Measurements from ENCODE around the gene ETFDH. TPM values are rescaled to one million over a fixed set of nuclear protein-coding genes. Genes with fewer than 3 reads are reported as not detected.

ETFDH gene
- total RNA-seq: 10 to 100 TPM; 26.4 to 68.9 (median 48.7) TPM

DNA sequence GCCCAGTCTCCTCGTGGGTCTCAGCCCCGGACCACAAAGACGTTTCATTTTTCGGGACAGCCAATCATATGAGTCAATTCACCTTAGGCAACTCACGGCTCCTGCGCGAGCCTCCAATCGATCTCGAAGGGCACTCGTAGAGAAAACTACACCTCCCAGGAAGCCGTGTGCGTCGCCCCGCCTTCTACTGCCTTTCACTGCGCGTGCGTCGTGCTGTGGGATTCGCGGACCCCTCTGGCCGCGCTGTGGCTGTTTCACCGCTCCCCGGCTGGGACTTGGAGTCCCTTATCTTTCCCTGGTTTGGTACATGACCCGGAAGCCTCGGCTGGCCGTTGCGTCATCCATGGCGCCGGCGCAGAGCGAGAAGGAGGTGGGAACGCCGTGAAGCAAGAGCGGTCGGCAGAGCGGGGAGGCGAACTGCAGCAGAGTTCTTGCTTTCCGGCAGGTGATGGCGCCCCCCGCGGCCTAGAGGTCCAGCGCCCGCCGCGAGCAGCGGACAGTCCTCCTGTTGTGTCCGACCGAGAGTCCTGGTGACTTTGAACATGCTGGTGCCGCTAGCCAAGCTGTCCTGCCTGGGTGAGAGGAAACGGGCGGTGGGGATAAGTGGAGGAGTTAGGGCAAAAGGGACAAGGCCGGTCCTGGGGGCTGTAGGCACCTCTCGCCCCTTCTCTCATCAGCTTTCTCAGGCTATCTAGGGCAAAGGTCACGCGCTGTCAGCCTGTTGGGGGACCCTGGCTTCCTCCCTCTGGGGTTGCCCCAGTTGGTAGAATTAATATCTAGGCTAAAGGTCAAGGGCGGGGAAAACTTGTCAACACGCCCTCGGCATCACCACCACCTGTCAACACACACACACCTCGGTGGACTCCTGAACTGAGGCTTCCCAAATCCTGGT is at the start of gene ETFDH:
TSS of gene ETFDH (plus strand) at position 382 of the 892 bp plus-strand sequence. CDS start at position 543, 161 bp downstream.
- TF ChIP-seq, protein P1, sequence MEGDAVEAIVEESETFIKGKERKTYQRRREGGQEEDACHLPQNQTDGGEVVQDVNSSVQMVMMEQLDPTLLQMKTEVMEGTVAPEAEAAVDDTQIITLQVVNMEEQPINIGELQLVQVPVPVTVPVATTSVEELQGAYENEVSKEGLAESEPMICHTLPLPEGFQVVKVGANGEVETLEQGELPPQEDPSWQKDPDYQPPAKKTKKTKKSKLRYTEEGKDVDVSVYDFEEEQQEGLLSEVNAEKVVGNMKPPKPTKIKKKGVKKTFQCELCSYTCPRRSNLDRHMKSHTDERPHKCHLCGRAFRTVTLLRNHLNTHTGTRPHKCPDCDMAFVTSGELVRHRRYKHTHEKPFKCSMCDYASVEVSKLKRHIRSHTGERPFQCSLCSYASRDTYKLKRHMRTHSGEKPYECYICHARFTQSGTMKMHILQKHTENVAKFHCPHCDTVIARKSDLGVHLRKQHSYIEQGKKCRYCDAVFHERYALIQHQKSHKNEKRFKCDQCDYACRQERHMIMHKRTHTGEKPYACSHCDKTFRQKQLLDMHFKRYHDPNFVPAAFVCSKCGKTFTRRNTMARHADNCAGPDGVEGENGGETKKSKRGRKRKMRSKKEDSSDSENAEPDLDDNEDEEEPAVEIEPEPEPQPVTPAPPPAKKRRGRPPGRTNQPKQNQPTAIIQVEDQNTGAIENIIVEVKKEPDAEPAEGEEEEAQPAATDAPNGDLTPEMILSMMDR (IDR thresholded peaks at IDR 0.05): peak in 2 of 3 donors; percentile 74 to 80
- peak; percentile 98 for ATAC-seq (ENCODE audit: low FRiP score)
- DNase-seq (ENCODE audit: low spot score): peak; percentile 90

DNA sequence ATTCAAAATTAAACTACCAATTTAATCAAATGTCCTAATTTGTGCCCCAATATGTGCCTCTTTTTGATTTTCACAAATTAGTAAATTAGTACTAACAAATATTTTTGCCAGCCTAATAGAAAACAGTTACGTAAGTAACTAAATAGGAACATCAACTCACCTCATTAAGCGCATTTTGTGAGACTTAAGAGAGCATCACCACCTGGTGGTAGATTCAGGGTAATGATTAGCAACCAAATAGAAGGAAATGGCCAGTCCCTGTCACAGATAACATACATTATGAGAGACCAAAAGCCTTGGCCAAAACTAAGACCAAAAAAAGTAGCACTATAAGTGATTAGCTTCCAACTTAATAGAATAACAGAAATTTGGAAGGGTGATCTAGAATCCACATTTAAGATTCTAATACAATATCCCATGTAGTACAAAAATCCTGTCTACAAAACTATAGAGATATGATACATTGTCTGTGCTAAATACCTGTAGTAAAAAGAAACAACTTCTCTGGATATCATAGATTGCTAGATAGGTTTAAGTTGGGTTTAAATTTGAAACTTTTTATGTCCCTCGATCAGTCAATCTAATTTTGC is 47.1 kb upstream of the ETFDH start:
- TF ChIP-seq, protein P1 (IDR thresholded peaks at IDR 0.05): peak in 1 of 3 donors; percentile 21
- DNase-seq (ENCODE audit: low spot score) (no peak), ATAC-seq (ENCODE audit: low FRiP score) (no peak)

DNA sequence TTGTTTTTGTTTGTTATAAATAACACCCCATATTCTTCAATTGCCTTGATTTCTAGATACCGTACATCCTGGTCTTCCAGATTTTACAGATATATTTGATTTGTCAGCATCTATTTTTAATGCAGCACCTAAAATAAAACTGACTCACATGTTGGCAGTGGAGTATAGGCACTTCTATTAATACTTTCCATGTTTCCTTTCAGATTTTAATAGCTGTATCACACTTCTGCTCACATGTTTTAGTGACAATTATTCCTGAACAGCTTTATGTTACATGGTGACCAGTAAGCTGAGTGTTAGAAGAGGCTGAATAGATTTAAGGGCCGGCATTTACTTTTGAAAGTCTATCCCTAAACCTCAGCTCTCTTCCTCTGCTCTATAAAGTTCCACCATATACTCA is 46.6 kb upstream of the ETFDH start:
- DNase-seq (ENCODE audit: low spot score) (no peak), ATAC-seq (ENCODE audit: low FRiP score) (no peak)
- TF ChIP-seq, protein P1 (IDR thresholded peaks at IDR 0.05): no peak

DNA sequence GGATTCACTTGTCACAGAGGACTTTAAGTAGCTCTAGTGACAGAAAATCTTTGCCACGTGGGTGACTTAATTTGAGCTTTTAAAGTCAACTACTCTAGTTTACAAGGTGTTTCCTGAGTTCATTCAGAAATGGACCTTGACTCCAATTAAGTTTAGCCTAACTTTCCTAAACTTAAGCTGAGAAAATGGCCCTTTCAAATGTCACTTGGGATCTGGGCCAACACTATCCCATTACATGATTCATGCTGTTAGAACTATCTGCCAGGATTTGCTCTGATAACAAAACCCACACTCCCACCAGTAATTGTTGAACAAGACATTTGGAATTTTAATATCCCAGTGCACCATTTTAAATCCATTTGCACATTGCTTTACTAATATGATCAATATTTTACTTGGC is 41.2 kb upstream of the ETFDH start:
- TF ChIP-seq, protein P1 (IDR thresholded peaks at IDR 0.05): no peak
- no peak for DNase-seq (ENCODE audit: low spot score)
- no peak for ATAC-seq (ENCODE audit: low FRiP score)

DNA sequence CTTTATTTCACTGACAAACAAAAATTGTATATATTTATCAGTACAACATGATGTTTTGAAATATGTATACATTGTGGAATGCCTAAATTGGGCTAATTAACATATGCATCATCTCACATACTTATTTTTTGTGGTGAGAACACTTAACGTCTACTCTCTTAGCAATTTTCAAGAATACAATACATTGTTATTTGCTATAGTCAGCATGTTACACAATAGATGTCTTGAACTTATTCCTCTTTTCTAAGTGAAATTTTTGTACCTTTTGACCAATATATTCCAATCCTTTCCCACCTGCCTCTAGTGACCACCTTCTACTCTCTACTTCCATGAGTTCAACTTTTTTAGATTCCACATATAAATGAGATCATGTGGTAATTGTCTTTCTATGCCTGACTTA is 35.5 kb upstream of the ETFDH start:
- TF ChIP-seq, protein P1 (IDR thresholded peaks at IDR 0.05): no peak
- DNase-seq (ENCODE audit: low spot score): no peak
- no peak for ATAC-seq (ENCODE audit: low FRiP score)

DNA sequence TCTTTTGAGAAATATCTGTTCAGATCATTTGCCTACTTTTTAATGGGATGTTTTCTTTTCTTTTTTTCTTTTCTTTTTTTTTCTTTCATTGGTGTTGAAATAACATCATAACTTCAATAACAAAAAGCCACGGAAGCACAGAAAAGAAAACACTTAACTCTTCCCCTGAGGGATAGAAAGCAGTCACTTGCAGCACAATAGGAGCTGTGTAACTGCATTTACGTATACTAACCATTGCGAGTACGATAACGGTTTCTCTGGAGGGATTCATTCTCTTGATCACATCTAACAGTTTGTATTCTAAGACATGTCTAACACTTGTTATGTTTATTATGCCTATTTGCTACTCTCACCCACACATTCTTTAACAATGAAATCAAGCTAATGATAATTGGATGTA is 27.7 kb upstream of the ETFDH start:
- ATAC-seq (ENCODE audit: low FRiP score): no peak
- TF ChIP-seq, protein P1 (IDR thresholded peaks at IDR 0.05): no peak

More for the DNA sequence above, 27.7 kb upstream of the ETFDH start:
- no peak for DNase-seq (ENCODE audit: low spot score)

Data from omental fat pad (tissue), 4 donors.